ENCODE results near the gene PPARD. TPM values are rescaled to one million over a fixed set of nuclear protein-coding genes. Genes with fewer than 3 reads are reported as not detected.

PPARD gene
- total RNA-seq, 1 donor from 2014 or later = 9.9 TPM

GRCh38 chr6:35442693-35443092, 100.3 kb downstream of the PPARD start:
- DNase-seq (ENCODE audit: low read depth) (no peak), FAIRE-seq (no peak)
- H3K4me1 ChIP-seq (ENCODE audit: insufficient read depth, low read length) = no peaks in the 10 kb centered on the region
- H3K4me3 Mint-ChIP-seq (ENCODE audit: unreplicated experiment) = no peak overlapping the region
- no peaks in the 10 kb centered on the region for H3K9me3 ChIP-seq (ENCODE audit: insufficient read depth, low read depth, low read length)
- no peak overlapping the region for H3K27ac Mint-ChIP-seq (ENCODE audit: unreplicated experiment)
- no peaks in the 10 kb centered on the region for H3K4me1 Mint-ChIP-seq (ENCODE audit: low read depth, unreplicated experiment)
- TF ChIP-seq CTCF (IDR thresholded peaks at IDR 0.05; ENCODE audit: insufficient read depth, low read depth, low read length) (no peak), EZH2 (IDR thresholded peaks at IDR 0.05; ENCODE audit: insufficient read depth, low read length) (no peak)
- no peaks in the 10 kb centered on the region for H3K27me3 ChIP-seq (ENCODE audit: insufficient read depth, low read length)
- H3K4me3 ChIP-seq (ENCODE audit: insufficient read depth, low read depth, low read length) = no peak overlapping the region
- peaks cover 9% of the 10 kb centered on the region for H3K27me3 Mint-ChIP-seq (ENCODE audit: low read depth, unreplicated experiment)
- H2AFZ ChIP-seq (ENCODE audit: low read depth, low read length) = no peak overlapping the region
- H3K9me3 Mint-ChIP-seq (ENCODE audit: unreplicated experiment) = no peaks in the 10 kb centered on the region
- H3K27ac ChIP-seq (ENCODE audit: low read depth, low read length) = no peak overlapping the region
- H3K79me2 ChIP-seq (ENCODE audit: insufficient read depth, low read length) = no peaks in the 10 kb centered on the region
- no peaks in the 10 kb centered on the region for H3K36me3 Mint-ChIP-seq (ENCODE audit: low read depth, unreplicated experiment)
- H4K20me1 ChIP-seq (ENCODE audit: insufficient read depth, low read length) = no peaks in the 10 kb centered on the region
- no peak overlapping the region for H3K4me2 ChIP-seq (ENCODE audit: low read length)
- H3K36me3 ChIP-seq (ENCODE audit: insufficient read depth, low read length) = no peaks in the 10 kb centered on the region
- H3K9ac ChIP-seq (ENCODE audit: low read length) = no peak overlapping the region

GRCh38 chr6:35443341-35444030, 101.1 kb downstream of the PPARD start:
- Histone ChIP-seq H3K4me3 (ENCODE audit: insufficient read depth, low read depth, low read length) (no peak overlapping the region), H2AFZ (ENCODE audit: low read depth, low read length) (no peak overlapping the region), H3K27me3 (ENCODE audit: insufficient read depth, low read length) (no peaks in the 10 kb centered on the region), H3K9ac (ENCODE audit: low read length) (no peak overlapping the region), H3K9me3 (ENCODE audit: insufficient read depth, low read depth, low read length) (no peaks in the 10 kb centered on the region), H3K4me2 (ENCODE audit: low read length) (no peak overlapping the region), H3K27ac (ENCODE audit: low read depth, low read length) (no peak overlapping the region), H3K4me1 (ENCODE audit: insufficient read depth, low read length) (no peaks in the 10 kb centered on the region), H3K79me2 (ENCODE audit: insufficient read depth, low read length) (no peaks in the 10 kb centered on the region), H3K36me3 (ENCODE audit: insufficient read depth, low read length) (no peaks in the 10 kb centered on the region), H4K20me1 (ENCODE audit: insufficient read depth, low read length) (no peaks in the 10 kb centered on the region)
- Mint-ChIP-seq H3K36me3 (ENCODE audit: low read depth, unreplicated experiment) (no peaks in the 10 kb centered on the region), H3K4me1 (ENCODE audit: low read depth, unreplicated experiment) (no peaks in the 10 kb centered on the region), H3K27ac (ENCODE audit: unreplicated experiment) (peak overlapping the region; percentile 26), H3K9me3 (ENCODE audit: unreplicated experiment) (no peaks in the 10 kb centered on the region), H3K4me3 (ENCODE audit: unreplicated experiment) (no peak overlapping the region), H3K27me3 (ENCODE audit: low read depth, unreplicated experiment) (peaks cover 9% of the 10 kb centered on the region)
- FAIRE-seq = no peak
- DNase-seq (ENCODE audit: low read depth) = no peak
- TF ChIP-seq CTCF (IDR thresholded peaks at IDR 0.05; ENCODE audit: insufficient read depth, low read depth, low read length) = no peak
- no peak for TF ChIP-seq EZH2 (IDR thresholded peaks at IDR 0.05; ENCODE audit: insufficient read depth, low read length)

GRCh38 chr6:35445691-35446090, 103.3 kb downstream of the PPARD start:
- no peaks in the 10 kb centered on the region for H3K9me3 ChIP-seq (ENCODE audit: insufficient read depth, low read depth, low read length)
- Mint-ChIP-seq H3K9me3 (ENCODE audit: unreplicated experiment) (no peaks in the 10 kb centered on the region), H3K36me3 (ENCODE audit: low read depth, unreplicated experiment) (no peaks in the 10 kb centered on the region), H3K4me1 (ENCODE audit: low read depth, unreplicated experiment) (no peaks in the 10 kb centered on the region), H3K4me3 (ENCODE audit: unreplicated experiment) (no peak overlapping the region), H3K27me3 (ENCODE audit: low read depth, unreplicated experiment) (peaks cover 20% of the 10 kb centered on the region), H3K27ac (ENCODE audit: unreplicated experiment) (no peak overlapping the region)
- no peaks in the 10 kb centered on the region for H3K36me3 ChIP-seq (ENCODE audit: insufficient read depth, low read length)
- no peak overlapping the region for H3K9ac ChIP-seq (ENCODE audit: low read length)
- no peak overlapping the region for H3K4me3 ChIP-seq (ENCODE audit: insufficient read depth, low read depth, low read length)
- no peak overlapping the region for H3K27ac ChIP-seq (ENCODE audit: low read depth, low read length)
- TF ChIP-seq CTCF (IDR thresholded peaks at IDR 0.05; ENCODE audit: insufficient read depth, low read depth, low read length) = no peak
- no peak for TF ChIP-seq EZH2 (IDR thresholded peaks at IDR 0.05; ENCODE audit: insufficient read depth, low read length)
- no peaks in the 10 kb centered on the region for H3K4me1 ChIP-seq (ENCODE audit: insufficient read depth, low read length)
- no peaks in the 10 kb centered on the region for H3K79me2 ChIP-seq (ENCODE audit: insufficient read depth, low read length)
- H2AFZ ChIP-seq (ENCODE audit: low read depth, low read length) = no peak overlapping the region
- FAIRE-seq (no peak), DNase-seq (ENCODE audit: low read depth) (no peak)
- no peaks in the 10 kb centered on the region for H3K27me3 ChIP-seq (ENCODE audit: insufficient read depth, low read length)
- no peak overlapping the region for H3K4me2 ChIP-seq (ENCODE audit: low read length)
- H4K20me1 ChIP-seq (ENCODE audit: insufficient read depth, low read length) = no peaks in the 10 kb centered on the region
